Measurements from ENCODE around the gene CCBE1.

The CCBE1 gene

DNA sequence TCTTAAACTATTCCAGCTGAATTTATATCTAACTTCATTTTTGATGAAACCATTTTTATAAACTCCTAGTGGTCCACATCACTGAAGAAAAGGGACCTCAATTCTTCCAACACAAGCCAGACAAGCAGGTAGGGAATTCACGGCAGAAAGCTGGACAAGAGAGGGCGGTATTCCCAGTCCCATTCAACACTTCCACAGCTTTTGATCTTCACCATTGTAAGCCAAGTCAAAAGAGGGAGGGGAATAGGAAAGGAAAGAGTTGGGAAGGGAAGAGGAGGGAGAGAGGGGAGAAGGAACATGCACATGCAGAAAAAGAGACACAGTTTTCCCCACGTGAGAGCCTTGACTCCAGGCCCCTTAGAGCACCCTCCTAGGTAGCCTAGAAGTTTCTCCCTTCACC lies 77.4 kb downstream of the CCBE1 start:
- DNase-seq: no peak

DNA sequence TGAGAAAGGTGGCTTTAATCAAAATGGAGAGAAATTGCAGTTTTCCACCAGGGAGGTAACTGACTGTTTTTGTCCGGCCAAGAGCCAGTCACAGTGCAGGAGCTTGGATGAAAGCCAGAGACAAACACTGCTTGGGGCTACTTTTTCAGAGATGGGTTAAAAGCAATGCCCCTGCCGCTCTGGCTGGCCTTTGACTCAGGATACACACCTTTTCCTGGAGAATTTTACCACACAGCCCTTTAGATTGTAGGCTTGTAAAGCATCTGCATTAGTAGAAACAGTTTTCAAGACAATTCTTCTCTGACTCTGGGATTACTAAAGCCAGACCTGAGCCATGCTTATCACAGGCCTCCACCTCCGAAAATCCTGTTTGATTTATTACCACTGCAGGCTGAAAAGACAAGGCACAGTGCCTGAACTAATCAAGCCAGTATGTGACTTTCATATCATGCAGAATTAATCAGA lies 79.7 kb downstream of the CCBE1 start:
- no peak for DNase-seq

DNA sequence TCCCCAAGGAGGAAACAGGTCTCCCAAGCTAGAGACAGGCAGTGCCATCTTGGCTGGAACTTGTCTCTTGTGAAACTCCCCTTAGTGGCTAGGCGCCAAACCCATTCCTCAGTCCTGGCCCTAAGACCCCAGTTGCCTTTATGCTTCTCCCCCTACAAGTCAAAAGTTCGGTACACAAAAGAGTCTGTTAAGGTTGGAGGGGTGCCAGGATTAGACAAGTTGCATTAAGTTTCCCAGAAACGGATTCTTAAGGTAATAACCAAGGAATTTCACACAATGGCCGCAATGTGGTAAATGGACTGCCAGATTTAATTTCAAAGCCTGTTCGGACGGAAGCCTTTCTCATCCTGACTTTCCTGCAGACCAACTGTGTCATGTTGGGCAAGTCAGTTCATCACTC lies 80.7 kb downstream of the CCBE1 start:
- DNase-seq: no peak

DNA sequence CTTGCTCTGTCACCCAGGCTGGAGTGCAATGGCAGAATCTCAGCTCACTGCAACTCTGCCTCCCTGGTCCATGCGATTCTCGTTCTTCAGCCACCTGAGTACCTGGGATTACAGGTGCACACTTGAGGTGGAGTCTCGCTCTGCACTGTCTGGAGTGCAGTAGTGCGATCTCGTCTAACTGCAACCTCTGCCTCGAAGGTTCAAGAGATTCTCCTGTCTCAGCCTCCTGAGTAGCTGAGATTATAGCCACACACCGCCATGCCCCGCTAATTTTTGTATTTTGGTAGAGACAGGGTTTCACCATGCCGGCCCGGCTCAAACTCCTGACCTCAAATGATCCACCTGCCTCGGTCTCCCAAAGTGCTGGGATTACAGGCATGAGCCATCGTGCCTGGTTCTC lies 83.3 kb downstream of the CCBE1 start:
- DNase-seq: no peak

DNA sequence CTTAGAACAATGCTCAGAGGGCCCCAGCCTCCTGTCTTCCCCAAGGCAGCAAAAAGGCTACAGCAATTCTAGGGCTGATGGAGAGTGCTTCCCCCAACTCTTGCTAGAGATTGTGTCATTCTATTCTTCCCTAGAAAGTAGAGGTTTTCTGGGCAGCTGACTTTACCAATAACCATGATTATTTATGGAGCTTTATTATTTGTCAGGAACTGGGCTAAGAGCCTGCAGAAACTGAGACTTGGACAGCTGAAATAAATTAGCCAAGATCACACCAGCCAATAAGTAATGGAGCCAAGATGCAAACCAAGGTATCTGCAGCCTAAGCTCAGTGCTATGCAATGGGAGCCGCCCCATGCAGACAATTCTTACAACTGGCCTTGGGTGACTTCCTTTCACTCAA lies 84.8 kb downstream of the CCBE1 start:
- DNase-seq: peak; percentile 47

DNA sequence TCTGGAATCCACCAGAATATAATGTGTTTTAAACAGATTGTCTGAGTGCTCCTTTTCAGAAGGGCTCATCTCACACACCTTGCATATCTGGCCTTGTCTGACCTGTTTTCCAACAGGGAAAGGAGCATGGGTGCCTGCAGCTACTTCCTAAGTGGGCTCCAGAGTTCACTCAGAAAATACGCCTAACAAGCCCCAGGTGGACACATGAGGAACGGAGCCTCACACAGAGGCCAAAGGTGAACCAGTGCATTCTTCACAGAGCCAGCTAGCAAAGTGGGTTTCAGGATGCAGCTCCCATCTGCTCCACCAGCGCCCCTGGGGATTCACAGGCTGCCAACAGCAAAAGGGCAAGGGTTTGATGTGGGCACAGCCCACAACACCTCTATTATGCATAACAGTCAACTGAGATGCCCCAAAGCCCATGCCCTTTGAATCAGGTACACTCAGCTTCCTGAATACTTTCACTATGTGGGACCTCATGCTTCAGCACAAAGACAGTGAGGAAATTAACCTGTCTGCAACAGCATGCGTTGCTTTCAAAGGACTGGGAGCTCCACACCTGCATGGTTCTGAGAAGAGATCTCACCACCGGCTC lies 86.6 kb downstream of the CCBE1 start:
- no peak for DNase-seq

DNA sequence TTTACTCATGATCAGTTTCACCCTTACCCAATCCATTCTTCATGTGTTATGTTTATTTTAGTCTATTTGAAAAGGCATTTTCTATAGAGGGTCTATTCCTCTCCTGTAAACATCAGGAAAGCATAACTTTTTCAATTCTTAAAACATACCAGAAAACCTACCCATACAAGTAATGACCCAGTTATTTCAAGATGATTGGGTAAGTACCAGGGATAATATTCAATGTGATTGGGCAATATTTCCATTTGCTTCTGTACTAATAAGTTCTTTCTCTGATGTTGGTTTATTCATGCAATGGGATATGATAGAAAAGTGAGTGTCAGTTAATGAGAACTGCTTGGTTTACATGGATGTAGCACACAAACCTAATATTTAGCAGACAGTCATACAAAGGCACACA lies 87.6 kb downstream of the CCBE1 start:
- no peak for DNase-seq

DNA sequence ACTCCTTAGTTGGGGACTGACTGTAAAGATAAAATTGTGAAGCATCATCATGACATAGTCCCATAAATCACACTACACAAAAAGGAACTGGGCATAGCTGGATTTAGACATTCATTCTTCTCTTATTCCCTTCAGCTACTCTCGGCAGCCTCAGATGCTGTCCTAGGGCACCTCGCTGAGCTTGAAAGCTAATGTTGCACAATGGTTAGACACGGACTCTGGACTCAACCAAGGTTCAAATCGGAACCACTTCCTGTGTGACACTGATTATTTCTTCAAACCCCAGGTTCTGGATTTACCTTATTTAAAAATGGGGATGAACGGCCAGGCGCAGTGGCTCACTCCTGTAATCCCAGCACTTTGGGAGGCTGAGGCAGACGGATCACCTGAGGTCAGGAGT lies 89.8 kb downstream of the CCBE1 start:
- no peak for DNase-seq

DNA sequence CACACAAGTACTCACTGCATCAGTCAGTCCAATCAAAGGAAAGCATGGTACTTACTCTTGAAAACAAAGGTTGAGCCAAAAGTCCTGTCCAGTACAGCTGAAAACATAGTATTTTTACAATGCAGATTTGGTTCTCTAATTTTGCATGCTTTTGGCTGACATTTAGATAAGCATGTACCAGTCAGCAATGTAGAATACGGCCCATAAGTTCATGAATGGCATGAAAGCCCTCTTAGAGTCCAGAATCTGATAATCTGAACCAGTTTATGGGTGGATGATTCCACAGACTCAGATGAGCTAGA lies 90.2 kb downstream of the CCBE1 start:
- no peak for DNase-seq

DNA sequence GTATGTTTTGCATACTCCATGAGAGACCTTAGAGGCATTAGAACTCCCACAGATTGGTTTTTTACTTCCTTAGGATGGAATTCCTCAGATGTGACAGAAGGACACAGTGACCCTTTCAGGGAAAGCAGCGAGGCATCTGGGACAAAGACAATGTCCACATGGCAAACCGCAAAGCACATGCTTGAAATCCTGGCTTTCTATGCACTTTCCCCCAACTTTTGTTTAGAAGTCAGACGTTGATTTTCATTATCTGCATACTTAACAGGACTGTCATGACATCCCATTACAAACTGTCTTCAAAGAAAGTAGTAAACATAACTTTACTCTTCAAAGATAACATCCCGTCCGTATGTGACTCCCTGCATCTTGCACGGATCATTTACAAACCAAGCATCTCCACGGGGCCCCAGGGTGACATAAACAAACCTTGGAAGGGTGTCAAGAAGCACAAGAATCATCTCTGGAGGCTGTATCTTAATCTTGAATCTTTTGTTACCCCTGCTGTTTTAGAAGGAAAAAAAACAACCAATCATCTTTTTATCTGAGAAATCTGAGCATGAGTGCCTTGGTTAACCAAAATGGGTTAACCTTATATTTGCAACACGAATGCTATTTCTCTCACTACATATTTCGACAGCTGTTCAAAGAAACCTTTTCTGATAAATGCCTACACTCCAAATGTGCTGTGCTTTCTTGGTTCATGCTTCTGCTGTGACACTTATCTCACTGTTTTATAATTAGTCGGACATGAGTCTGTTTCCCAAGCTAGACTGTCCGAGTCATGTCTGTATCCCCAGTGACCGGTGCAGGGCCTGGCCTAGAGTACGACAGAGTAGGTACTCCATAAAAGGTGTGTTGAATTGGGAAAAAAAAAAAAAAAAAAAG lies 90.8 kb downstream of the CCBE1 start:
- peak; percentile 48 for DNase-seq

DNA sequence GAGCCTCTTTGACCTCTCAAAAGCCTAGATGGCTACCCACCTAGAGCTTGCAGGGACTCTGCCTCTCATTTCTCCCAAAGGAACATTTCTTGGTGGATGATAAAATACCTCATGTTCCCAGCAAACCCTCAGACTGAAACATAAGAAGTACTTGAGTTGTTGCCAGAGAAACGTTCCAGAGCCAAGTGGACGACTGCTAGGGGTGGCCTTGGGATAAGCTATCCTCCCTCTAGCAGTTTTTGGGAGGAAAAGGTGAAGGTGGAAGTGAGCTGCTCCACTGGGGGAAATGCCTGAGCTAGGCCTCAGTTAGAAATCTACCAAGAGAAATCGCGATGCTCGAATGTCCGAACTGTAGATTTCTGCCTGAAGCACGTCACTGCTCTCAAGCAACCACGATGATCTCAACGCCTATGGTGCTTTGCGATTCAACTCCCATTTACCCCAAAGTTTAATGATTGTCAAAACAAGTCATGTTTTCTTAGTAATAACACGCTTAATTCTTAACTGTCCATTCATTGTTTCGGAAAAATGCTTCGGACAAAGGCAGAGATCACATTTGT lies 91.5 kb downstream of the CCBE1 start:
- peak; percentile 31 for DNase-seq

DNA sequence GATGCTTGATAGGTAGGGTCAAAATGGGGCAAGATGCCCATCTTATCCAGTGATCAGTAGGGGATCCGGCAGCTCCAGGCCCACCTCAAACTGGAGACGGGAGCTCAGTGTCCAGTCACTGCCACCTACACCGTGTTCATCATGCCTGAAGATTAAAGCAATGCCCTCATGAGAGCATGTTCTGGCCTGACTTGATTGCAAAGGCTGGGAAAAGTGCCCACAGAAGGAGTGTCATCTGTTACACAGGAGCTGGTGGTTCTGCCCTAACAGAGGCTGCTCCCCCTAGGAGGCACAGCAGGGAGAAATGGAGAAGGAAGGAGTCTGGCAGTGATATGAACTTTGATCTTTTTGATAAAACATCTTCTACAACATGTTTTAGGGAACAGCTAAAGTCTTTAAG lies 92.3 kb downstream of the CCBE1 start:
- no peak for DNase-seq

DNA sequence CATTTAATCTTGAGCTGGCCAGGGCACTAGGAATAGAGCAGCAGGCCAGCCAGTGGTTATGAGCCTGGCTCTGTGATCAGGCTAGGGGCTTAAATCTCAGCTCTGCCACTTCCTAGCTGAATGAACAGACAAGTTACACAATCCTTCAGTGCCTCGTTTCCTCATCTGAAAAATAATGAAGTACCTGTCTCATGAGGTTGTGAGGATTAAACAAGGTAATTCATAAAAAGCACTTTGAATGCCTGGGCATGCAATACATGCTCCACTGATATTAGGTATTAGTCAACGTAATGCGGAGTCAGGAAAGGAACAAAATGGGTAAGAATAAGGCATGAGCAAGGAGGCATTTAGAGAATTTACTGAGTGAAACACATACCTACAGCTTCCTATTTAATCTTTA lies 100.2 kb downstream of the CCBE1 start:
- no peak for DNase-seq

DNA sequence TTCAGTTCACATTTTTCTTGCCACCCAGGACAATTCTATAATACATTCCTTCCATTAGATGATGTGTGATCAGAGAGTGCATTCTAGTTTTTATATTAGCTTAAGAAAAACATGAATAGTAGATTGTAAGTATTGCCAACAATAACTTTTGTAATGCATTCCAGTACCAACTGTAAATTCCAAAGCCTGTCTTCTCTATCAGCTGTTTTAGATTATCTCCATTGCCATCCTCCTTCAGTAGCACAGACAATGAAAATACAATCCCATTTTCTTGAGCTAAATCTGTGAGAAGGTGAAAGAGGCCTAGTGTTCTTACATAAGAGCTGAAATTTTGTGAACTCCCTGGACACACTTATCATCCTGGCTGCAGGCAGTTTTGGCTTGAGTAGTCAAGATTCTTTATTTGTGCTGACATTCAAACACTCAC lies 103.9 kb downstream of the CCBE1 start:
- DNase-seq: no peak

DNA sequence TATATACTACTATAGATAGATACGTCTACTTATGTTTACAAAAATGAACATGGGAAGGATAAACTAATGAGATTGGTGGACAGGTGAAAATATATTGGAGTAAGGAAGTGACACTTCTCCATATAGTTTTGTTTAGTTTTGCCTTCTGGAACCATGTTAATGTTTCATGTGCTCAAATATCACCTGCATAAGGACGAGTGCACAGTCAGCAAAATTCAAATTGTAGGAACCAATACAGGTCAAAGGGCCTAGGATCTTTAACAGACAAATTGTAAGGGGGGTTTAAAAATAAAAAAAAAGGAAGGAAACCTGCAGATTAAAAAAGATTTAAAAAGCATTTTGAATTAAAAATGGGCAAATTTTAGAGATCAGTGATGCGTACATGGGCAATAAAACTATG lies 104.6 kb downstream of the CCBE1 start:
- no peak for DNase-seq

DNA sequence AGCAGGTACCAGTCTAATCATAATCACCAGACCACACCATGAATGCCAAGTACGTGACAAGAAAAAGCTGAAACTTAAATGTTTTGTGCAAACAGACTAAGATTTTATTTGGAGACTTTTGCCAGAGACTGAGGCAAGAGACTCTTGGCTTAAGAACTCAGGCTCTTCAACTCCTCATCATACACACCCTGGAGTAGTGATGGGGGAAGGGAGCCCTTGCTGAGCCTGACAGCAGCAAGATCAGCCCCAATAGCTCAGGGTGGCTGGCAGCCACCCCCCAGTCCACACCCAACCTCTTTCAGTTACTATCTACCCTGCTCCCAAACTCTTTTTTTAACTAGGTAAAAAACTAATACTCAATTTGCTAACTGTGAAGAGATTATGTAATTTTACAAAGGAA lies 114.8 kb downstream of the CCBE1 start:
- DNase-seq: no peak

DNA sequence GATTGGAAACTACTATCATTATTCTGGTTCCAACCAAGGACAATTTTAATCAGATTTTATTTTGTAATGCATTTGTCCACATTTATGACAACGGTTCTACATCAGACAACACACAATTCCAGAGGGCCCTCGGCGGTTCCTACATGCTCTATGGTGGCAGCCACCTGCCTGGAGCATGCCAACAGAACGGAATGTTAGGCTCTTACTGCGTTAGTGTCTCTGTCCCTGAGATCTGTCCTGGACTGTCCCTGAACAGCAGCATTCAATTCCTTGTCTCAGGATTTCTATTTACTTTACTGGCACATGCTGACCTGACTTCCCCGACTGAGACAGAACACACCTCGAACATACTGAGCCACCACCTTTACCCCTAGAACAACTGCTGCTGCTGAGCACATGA lies 117.7 kb downstream of the CCBE1 start:
- no peak for DNase-seq

DNA sequence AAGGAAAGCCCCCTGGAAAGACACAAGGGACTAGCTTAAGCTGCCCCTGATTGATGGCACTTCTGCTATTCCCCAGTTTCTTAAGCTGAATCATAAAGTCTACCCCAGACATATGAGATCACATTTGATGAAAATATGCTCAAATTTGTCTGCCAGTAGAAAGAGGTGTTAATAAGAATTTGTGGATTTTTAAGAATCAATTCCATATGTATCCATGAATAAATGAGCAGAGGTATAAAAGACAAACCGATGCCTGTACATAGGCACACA lies 119.9 kb downstream of the CCBE1 start:
- DNase-seq: no peak

DNA sequence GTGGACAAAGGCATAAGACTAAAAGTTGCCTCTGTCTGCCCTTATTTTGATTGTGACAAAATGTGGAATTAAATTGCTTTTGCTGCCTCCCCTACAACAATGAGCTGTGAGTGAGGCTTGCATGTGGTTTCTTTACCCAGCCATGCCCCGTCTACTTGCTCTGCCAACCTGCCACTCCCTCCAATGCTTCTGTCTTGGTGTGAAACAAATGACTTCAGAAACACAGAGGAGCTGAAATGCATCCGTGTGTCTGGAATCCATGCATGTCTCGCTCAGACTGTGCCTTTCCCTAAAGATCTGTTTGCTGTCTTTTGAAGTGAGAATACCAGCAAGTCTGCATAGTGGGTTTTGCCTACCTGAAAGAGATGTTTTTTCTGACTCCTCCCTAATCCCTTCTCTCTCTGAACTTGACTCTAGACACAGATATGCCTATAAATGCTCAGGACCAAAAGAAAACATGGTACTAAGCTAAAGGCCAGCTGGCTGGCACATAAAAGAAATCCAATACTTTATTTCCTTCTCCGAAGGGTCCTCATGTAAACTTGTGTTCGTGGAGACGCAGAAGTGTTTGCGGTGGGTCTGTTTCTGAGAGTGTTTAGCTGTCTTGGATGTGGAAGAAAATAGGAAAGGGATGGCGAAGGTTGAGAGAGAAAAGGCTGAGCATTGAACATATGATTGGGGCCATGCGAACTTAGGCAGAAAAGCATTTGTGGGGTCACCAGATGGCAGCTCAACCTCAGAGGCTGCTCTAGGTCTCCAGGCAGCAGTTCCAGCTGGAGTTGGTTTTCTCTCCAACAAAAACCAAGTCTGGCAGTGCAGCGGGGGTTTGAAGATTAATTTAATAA lies 120.5 kb downstream of the CCBE1 start:
- DNase-seq: no peak

DNA sequence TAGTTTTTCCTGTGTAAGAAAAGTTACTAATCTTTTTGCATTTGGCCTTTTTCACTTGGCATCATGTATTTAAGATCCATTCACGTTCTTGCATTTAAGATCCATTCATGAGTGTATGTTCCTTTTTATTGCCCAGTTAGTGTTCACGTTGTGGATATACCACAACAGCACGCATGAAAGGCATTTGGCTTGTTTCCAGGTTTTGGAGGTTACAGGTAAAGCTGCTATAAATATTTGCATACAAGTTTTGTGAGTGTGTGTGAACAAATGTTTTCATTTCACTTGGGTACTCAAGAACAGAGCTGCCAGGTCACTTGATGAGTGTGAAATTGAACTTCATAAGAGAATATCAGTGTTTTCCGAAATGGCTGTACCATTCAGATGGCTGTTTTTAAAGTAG lies 121.2 kb downstream of the CCBE1 start:
- DNase-seq: no peak

DNA sequence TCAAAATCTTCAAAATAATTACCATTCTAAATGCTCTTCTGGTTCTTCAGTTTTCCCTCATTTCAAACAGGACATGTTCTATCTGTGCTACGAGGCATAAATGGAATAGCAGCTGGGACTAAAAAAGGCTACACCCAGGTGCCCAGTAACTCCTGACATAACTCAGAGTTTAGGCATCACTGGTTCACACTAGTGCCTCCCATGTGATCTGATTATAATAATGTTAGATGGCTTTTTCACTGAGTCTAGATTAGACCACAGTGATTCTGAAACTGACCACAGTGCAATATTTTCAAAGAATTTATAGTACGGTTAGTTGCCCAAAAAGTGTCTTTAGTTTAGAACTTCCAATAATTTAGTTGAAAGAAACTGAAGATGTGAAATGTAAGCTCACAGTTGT lies 123.3 kb downstream of the CCBE1 start:
- no peak for DNase-seq

DNA sequence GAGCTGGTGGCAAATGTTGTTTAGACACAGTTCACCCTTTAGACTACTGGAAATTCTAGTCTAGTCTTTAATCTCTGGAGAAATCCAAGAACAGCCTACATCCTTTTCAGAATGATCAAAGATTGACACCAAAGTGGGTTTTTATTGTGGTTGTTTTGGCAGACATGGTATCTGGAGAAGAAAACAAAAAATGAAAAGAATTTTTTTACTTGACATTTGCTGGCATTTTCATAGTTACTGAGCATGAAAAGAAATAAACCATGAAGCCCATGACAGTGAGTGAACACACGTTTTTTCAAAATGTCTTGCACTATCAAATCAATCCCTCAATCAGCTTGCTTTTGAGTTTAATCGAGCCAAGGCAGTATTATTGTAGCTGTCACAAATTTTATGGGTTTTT lies 125.3 kb downstream of the CCBE1 start:
- no peak for DNase-seq

DNA sequence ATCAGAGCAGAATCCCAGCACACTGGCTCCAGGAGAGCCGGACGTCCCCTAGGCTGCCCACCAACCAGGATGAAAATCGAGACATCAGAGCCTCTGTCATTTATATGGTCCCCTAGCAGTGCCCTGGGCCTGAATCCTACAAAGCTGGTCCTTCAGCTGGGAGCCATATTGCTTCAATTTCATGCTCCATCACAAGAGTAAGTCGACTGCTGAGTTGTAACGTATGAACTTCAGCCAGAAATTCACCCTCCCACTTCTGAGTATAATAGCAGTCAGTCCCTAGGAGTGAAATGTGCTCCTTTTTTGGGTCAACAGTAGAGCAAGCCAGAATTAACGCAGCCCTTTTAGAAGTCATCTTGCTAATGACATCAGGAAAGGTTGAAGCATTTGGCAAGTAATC lies 126.4 kb downstream of the CCBE1 start:
- DNase-seq: no peak
